GM12878 (cell line): ENCODE results near the gene ZNF618. TPM values are rescaled to one million over a fixed set of nuclear protein-coding genes. Genes with fewer than 3 reads are reported as not detected.

Source experiments
- ATAC-seq: fragments of 200-7000 bp; cut with Tn5 transposase; 3 replicates; pipeline ENCODE4 v1.9.1; 2020; ENCODE audit warnings: mild to moderate bottlenecking, moderate library complexity
- BruUV-seq: library from RNA; stranded (reverse); fragments of 400-500 nt; replicated peaks from 2 replicates; lab custom pipeline; 2021; lab: Mats Ljungman, UMichigan
- CTCF ChIA-PET: fragments of 300-600 bp; sonication (Branson Sonifier 250); formaldehyde crosslinking; extraction: SDS; loops from one replicate; lab custom pipeline; 2021; ENCODE audit warnings: inconsistent platforms; lab: Yijun Ruan, JAX
- POLR2A ChIA-PET: fragments of 350-600 bp; formaldehyde crosslinking; extraction: SDS; loops from one replicate; lab custom pipeline; 2021; ENCODE audit warnings: inconsistent platforms; lab: Charles Lee
- RAD21 ChIA-PET: fragments of 300-600 bp; sonication (Branson Sonifier 250); formaldehyde crosslinking; loops from one replicate; lab custom pipeline; 2023; ENCODE audit warnings: antibody characterized with exemption; ENCODE audit not compliant: unreplicated experiment; lab: Charles Lee
- SMC1A ChIA-PET: fragments of 300-600 bp; sonication (Branson Sonifier 250); formaldehyde crosslinking; loops from one replicate; lab custom pipeline; 2023; ENCODE audit not compliant: unreplicated experiment, uncharacterized antibody; lab: Charles Lee
- DNase-seq: peaks from one replicate; pipeline ENCODE4 v3.0.0-alpha.2; 2011; ENCODE audit warnings: low read depth, low spot score
- FAIRE-seq: peaks from 3 replicates; lab custom pipeline; 2011; peaks lifted over from hg19 to GRCh38; lab: Jason Lieb, UNC
- H2AFZ ChIP-seq: 2 replicates; pipeline ENCODE4 v1.6.0; 2011; ENCODE audit warnings: low read depth, low read length, control low read depth; ENCODE audit not compliant: control insufficient read depth
- H3K27ac ChIP-seq: 2 replicates; pipeline ENCODE4 v1.5.1; 2011; ENCODE audit warnings: control low read depth; ENCODE audit not compliant: control insufficient read depth, insufficient read depth
- H3K27me3 ChIP-seq, 2 experiments: replicated peaks in 1 of 2; 2 replicates each; pipeline versions ENCODE4 v1.6.0 to v1.6.1; 2011; ENCODE audit warnings: low read length in 1 of 2; ENCODE audit not compliant: control insufficient read depth in 2 of 2, insufficient read depth in 2 of 2
- H3K36me3 ChIP-seq, 2 experiments: 2 replicates each; pipeline ENCODE4 v1.5.1; 2011; ENCODE audit warnings: low read length in 1 of 2; ENCODE audit not compliant: control insufficient read depth in 2 of 2, insufficient read depth in 2 of 2
- H3K4me1 ChIP-seq: 2 replicates; pipeline ENCODE4 v1.6.1; 2011; ENCODE audit warnings: mild to moderate bottlenecking, low read length, moderate library complexity, mixed read lengths; ENCODE audit not compliant: control insufficient read depth, insufficient read depth
- H3K4me2 ChIP-seq: 2 replicates; pipeline ENCODE4 v1.6.0; 2011; ENCODE audit warnings: control low read depth; ENCODE audit not compliant: control insufficient read depth, insufficient read depth
- H3K4me3 ChIP-seq: fragments of 200-600 bp; sonication (generic); 2 replicates; pipeline ENCODE4 v1.5.1; 2016
- H3K79me2 ChIP-seq: 2 replicates; pipeline ENCODE4 v1.6.0; 2011; ENCODE audit warnings: low read length; ENCODE audit not compliant: control insufficient read depth, insufficient read depth
- H3K9ac ChIP-seq: 2 replicates; pipeline ENCODE4 v1.8.0; 2011; ENCODE audit warnings: low read length, control low read depth, mixed read lengths; ENCODE audit not compliant: control insufficient read depth, insufficient read depth
- H3K9me3 ChIP-seq: replicated peaks from 3 replicates; pipeline ENCODE4 v1.5.1; 2011; ENCODE audit warnings: mild to moderate bottlenecking, low read length; ENCODE audit not compliant: control insufficient read depth, insufficient read depth
- H4K20me1 ChIP-seq: 2 replicates; pipeline ENCODE4 v1.6.0; 2011; ENCODE audit not compliant: control insufficient read depth, insufficient read depth
- EZH2 ChIP-seq: IDR thresholded peaks from 2 replicates; pipeline ENCODE4 v1.6.1; 2012; ENCODE audit warnings: low read depth, mild to moderate bottlenecking, control low read depth, inconsistent platforms, low read length, borderline replicate concordance; ENCODE audit not compliant: control insufficient read depth
- FOS ChIP-seq: IDR thresholded peaks from 3 replicates; pipeline ENCODE4 v1.6.1; 2011; ENCODE audit warnings: borderline replicate concordance; ENCODE audit not compliant: insufficient read length; ENCODE audit errors: extremely low read depth
- HDGF ChIP-seq: fragments of 450-650 bp; IDR thresholded peaks from 2 replicates; pipeline ENCODE4 v1.6.1; 2016; ENCODE audit warnings: antibody characterized with exemption
- IKZF2 ChIP-seq, 2 experiments: fragments of 450-650 bp; IDR thresholded peaks; 2 replicates each; pipeline ENCODE4 v1.6.1; 2017; ENCODE audit warnings: mild to moderate bottlenecking in 2 of 2, moderate library complexity in 2 of 2
- IRF4 ChIP-seq: IDR thresholded peaks from 2 replicates; pipeline ENCODE4 v1.6.1; 2011; ENCODE audit warnings: low read depth, low read length
- LARP7 ChIP-seq: fragments of 450-650 bp; IDR thresholded peaks from 2 replicates; pipeline ENCODE4 v1.6.1; 2017; ENCODE audit warnings: mild to moderate bottlenecking
- PAX8 ChIP-seq: fragments of 450-650 bp; IDR thresholded peaks from 2 replicates; pipeline ENCODE4 v1.6.1; 2017; ENCODE audit warnings: mild to moderate bottlenecking, moderate library complexity
- POLR2AphosphoS2 ChIP-seq: IDR thresholded peaks from 2 replicates; pipeline ENCODE4 v1.6.1; 2011; ENCODE audit warnings: low read depth, mild to moderate bottlenecking, low read length, improper control_type of control experiment, moderate library complexity
- POLR2AphosphoS5 ChIP-seq: IDR thresholded peaks from 2 replicates; pipeline ENCODE4 v1.6.1; 2011; ENCODE audit warnings: mild to moderate bottlenecking, low read length, inconsistent platforms
- RBBP5 ChIP-seq: fragments of 200-600 bp; sonication (generic); conservative IDR thresholded peaks from 2 replicates; pipeline ENCODE4 v1.6.1; 2016
- RUNX3 ChIP-seq: IDR thresholded peaks from 2 replicates; pipeline ENCODE4 v1.6.1; 2012; ENCODE audit warnings: low read length, inconsistent platforms
- SMARCA5 ChIP-seq: fragments of 450-650 bp; IDR thresholded peaks from 2 replicates; pipeline ENCODE4 v1.6.1; 2017; ENCODE audit warnings: mild to moderate bottlenecking
- SP1 ChIP-seq: IDR thresholded peaks from one replicate; pipeline ENCODE4 v1.6.1; 2011; ENCODE audit warnings: low read depth, low read length
- SPI1 ChIP-seq: IDR thresholded peaks from 2 replicates; pipeline ENCODE4 v1.6.1; 2011; ENCODE audit warnings: low read depth, mild to moderate bottlenecking, low read length, moderate library complexity, borderline replicate concordance; ENCODE audit not compliant: insufficient read depth
- SREBF2 ChIP-seq: IDR thresholded peaks from 2 replicates; pipeline ENCODE4 v1.6.1; 2012; ENCODE audit warnings: mild to moderate bottlenecking, low read length
- TCF7 ChIP-seq: IDR thresholded peaks from 2 replicates; pipeline ENCODE4 v1.6.1; 2014; ENCODE audit warnings: antibody characterized with exemption, borderline replicate concordance
- ZNF274 ChIP-seq: IDR thresholded peaks from one replicate; pipeline ENCODE4 v1.8.0; 2011; ENCODE audit not compliant: insufficient read length, insufficient read depth
- WGBS: methylation state at CpG from one replicate; pipeline ENCODE4 v1.1.6; 2016; ENCODE audit warnings: low lambda C conversion rate; ENCODE audit not compliant: insufficient replicate concordance, insufficient coverage; ENCODE audit errors: missing lambda C conversion rate; 5-methylcytosine and 5-hydroxymethylcytosine counted together
- in situ Hi-C: fragments of 300-500 bp; cut with MboI; formaldehyde crosslinking; loops from 9 replicates; pipeline ENCODE4 v1.14.3; 2018; ENCODE audit warnings: mixed read lengths
- intact Hi-C: fragments of 100-400 bp; cut with micrococcal nuclease; formaldehyde crosslinking; loops from one replicate; pipeline ENCODE4 v1.14.2; 2022; ENCODE audit not compliant: unreplicated experiment
- polyA plus RNA-seq, 11 experiments: library from polyadenylated mRNA; depleted of rRNA in 4 of 11; unstranded in 6 of 11; stranded (reverse) in 5 of 11; fragments of >200 nt; fragmentation: Nextera tagmentation in 4 of 11; fragmentation: Illumina TruSeq in 1 of 11; extraction: Ambion mirVana in 4 of 11; extraction: Trizol in 1 of 11; gene quantifications; 1 replicate in 1 of 11; 2 replicates in 10 of 11; pipeline versions ENCODE4 v1.2.1 to v1.2.3, GENCODE V29; 2011 to 2016; ENCODE audit warnings: inconsistent platforms in 2 of 11, missing spikeins in 2 of 11, low read depth in 1 of 11
- total RNA-seq, 4 experiments: library from RNA; depleted of rRNA in 3 of 4; stranded (reverse); fragments of >200 nt in 3 of 4; fragmentation: Illumina TruSeq in 1 of 4; extraction: Trizol in 1 of 4; gene quantifications; 2 replicates each; pipeline versions ENCODE4 v1.2.1 to v1.2.3, GENCODE V29; 2013 to 2021
- TF ChIP-seq, protein P1 (sequence below): fragments of 450-650 bp; IDR thresholded peaks from 2 replicates; pipeline ENCODE4 v1.6.1; 2017; ENCODE audit warnings: antibody characterized with exemption, mild to moderate bottlenecking, moderate library complexity
- TF ChIP-seq, protein P2 (sequence below): IDR thresholded peaks from 2 replicates; pipeline ENCODE4 v1.6.1; 2011; ENCODE audit warnings: mild to moderate bottlenecking, low read depth, low read length, moderate library complexity; ENCODE audit not compliant: insufficient replicate concordance

Gene ZNF618
- total and polyA plus RNA-seq, 10 of the 15 experiments (the other 5 are each of a cell fraction or from before 2014, with no cell fraction given), result 0.01 to 0.24 (median 0.06) TPM; not detected in 2

DNA sequence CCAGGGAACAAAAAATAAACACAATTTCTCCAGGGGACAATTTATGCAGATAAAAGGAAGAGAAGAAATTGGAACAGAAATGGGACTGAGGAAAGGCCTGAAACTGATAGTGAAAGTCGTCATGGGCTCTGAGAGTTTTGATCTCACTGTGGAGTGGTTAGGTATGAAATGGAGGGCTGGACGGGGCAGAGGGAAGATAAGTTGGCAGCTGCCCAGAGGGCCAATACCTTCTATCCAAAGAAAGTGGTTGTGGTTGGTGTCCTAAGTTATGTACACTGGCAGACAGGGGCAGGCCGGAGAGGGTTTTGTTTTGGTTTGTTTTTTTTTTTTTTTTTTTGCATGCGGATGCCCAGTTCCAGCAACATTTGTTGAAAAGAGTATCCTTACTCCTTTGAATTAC lies 46.1 kb downstream of the ZNF618 start:
- no peak for FAIRE-seq
- ChIA-PET POLR2A (no interaction called here), SMC1A (no interaction called here), CTCF (no interaction called here), RAD21 (no interaction called here)
- H3K4me2 ChIP-seq, result no peak overlapping the region
- WGBS, result 19% methylated on average over 3 of the region's 4 CpGs
- intact Hi-C loops, result no loop called here
- no peak overlapping the region for H3K27ac ChIP-seq
- H3K27me3 ChIP-seq, result no peaks in the 10 kb centered on the region
- H4K20me1 ChIP-seq, result no peaks in the 10 kb centered on the region
- BruUV-seq, result no TSS peak
- no peak overlapping the region for H3K9ac ChIP-seq
- no peak for ATAC-seq
- H3K4me3 ChIP-seq, result no peak overlapping the region
- H3K9me3 ChIP-seq, result 0 out of 3 replicates have a peak, but pooled peaks cover 2% of the 10 kb centered on the region
- no peaks in the 10 kb centered on the region for H3K36me3 ChIP-seq
- in situ Hi-C loops, result no loop called here
- H3K79me2 ChIP-seq, result no peaks in the 10 kb centered on the region
- no peak for TF ChIP-seq ZNF274
- no peak for TF ChIP-seq SMARCA5
- no peak for TF ChIP-seq TCF7
- no peak for TF ChIP-seq EZH2
- TF ChIP-seq IRF4, result no peak
- TF ChIP-seq FOS, result no peak
- TF ChIP-seq LARP7, result no peak
- no peak for TF ChIP-seq SPI1
- TF ChIP-seq SP1, result no peak
- TF ChIP-seq, protein P1, sequence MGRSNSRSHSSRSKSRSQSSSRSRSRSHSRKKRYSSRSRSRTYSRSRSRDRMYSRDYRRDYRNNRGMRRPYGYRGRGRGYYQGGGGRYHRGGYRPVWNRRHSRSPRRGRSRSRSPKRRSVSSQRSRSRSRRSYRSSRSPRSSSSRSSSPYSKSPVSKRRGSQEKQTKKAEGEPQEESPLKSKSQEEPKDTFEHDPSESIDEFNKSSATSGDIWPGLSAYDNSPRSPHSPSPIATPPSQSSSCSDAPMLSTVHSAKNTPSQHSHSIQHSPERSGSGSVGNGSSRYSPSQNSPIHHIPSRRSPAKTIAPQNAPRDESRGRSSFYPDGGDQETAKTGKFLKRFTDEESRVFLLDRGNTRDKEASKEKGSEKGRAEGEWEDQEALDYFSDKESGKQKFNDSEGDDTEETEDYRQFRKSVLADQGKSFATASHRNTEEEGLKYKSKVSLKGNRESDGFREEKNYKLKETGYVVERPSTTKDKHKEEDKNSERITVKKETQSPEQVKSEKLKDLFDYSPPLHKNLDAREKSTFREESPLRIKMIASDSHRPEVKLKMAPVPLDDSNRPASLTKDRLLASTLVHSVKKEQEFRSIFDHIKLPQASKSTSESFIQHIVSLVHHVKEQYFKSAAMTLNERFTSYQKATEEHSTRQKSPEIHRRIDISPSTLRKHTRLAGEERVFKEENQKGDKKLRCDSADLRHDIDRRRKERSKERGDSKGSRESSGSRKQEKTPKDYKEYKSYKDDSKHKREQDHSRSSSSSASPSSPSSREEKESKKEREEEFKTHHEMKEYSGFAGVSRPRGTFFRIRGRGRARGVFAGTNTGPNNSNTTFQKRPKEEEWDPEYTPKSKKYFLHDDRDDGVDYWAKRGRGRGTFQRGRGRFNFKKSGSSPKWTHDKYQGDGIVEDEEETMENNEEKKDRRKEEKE, result no peak
- no peak for TF ChIP-seq RBBP5
- TF ChIP-seq, protein P2, sequence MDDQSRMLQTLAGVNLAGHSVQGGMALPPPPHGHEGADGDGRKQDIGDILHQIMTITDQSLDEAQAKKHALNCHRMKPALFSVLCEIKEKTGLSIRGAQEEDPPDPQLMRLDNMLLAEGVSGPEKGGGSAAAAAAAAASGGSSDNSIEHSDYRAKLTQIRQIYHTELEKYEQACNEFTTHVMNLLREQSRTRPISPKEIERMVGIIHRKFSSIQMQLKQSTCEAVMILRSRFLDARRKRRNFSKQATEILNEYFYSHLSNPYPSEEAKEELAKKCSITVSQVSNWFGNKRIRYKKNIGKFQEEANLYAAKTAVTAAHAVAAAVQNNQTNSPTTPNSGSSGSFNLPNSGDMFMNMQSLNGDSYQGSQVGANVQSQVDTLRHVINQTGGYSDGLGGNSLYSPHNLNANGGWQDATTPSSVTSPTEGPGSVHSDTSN, result no peak
- no peak for TF ChIP-seq PAX8
- no peak for TF ChIP-seq POLR2AphosphoS2
- no peak for TF ChIP-seq POLR2AphosphoS5
- no peak for TF ChIP-seq RUNX3
- no peak for TF ChIP-seq SREBF2
- TF ChIP-seq IKZF2 (IDR thresholded peaks at IDR 0.05), result no peak
- no peak for TF ChIP-seq HDGF
- DNase-seq, result no peak
- no peak overlapping the region for H2AFZ ChIP-seq
- H3K4me1 ChIP-seq, result no peaks in the 10 kb centered on the region
